Stimulated activated CD4-positive, alpha-beta T cell treated with anti-CD3 and anti-CD28 coated beads, Interleukin-1b, Interleukin-23, amount 100 ng/mL, for 1 hour (primary cell): ENCODE data around the gene MLH1.
"Not testable (repeated sequence)": the region's sequence is repeated elsewhere in the genome, so short reads cannot be mapped to it uniquely, and the experiment has no call there.

Experiments
- DNase-seq, 2 donors: peaks; one replicate each; pipeline ENCODE4 v3.0.0-alpha.2; 2020; ENCODE audit warnings: low read depth in 2 of 2

Gene MLH1

DNA sequence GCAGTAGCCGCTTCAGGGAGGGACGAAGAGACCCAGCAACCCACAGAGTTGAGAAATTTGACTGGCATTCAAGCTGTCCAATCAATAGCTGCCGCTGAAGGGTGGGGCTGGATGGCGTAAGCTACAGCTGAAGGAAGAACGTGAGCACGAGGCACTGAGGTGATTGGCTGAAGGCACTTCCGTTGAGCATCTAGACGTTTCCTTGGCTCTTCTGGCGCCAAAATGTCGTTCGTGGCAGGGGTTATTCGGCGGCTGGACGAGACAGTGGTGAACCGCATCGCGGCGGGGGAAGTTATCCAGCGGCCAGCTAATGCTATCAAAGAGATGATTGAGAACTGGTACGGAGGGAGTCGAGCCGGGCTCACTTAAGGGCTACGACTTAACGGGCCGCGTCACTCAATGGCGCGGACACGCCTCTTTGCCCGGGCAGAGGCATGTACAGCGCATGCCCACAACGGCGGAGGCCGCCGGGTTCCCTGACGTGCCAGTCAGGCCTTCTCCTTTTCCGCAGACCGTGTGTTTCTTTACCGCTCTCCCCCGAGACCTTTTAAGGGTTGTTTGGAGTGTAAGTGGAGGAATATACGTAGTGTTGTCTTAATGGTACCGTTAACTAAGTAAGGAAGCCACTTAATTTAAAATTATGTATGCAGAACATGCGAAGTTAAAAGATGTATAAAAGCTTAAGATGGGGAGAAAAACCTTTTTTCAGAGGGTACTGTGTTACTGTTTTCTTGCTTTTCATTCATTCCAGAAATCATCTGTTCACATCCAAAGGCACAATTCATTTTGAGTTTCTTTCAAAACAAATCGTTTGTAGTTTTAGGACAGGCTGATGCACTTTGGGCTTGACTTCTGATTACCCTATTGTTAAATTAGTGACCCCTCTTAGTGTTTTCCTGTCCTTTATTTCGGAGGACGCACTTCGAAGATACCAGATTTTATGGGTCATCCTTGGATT lies at the start of gene MLH1:
TSS of gene MLH1 (plus strand) at position 193 of the 958 bp plus-strand sequence. CDS start at position 223, 30 bp downstream.
- DNase-seq: peak; percentile 92 to 98

DNA sequence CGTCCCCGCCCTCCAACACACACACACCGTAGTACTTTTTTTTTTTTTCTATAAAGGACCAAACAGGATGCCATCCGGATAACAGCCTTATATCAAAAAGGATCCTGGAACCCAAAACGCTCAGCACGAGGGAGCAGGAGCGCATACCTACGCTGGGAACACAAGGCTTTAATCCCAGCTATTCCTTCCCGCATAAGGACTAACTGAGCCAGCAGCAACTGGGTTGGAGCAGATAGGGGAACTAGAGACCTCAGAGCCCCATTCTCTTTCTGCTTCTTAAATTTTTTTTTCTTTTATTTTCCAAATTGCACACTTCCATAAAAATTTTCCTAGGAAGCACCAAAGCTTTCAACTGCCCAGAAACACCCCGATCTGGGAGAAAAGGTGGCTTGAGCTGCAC lies 49.7 kb upstream of the MLH1 start:
- DNase-seq: no peak

- peak in 1 of 2 donors; percentile 7 for DNase-seq
Observed at GRCh38 chr3:36944012-36944640, 49.2 kb upstream of the MLH1 start.

DNA sequence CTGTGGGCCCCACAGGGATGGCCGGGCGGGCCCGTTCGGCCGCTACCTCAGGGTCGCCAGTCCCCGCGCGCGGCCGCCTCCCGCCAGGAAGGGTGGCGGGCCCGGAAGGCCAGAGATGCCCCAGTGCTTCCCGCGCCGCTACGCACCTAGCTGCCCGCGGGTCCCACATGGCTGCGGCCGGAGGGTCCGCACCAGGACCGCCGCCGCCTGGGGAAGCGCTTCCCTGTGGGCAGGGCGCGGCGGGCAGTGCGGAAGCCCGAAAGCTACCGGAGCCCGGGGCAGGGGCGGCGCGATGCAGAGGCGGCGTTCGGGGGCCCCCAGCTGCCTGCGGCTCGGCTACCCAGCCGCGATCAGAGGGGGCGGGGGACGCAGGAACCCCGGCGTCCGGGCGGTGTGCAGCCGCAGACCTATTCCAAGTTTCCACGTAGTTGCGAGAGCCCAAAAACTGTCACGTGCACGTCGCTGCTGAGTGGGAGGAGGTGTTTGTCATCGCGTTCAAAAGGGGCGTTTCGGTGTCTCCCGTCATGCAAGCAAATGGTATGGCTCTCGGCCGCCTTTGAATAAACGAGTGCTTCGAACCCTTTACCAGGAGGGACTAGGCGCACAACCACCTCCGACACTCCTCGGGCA lies 48.6 kb upstream of the MLH1 start, which contains the start of gene TRANK1:
TSS of gene TRANK1 (minus strand) at position 414 of the 630 bp plus-strand sequence. CDS start at position 169, 245 bp downstream.
- peak; percentile 53 to 55 for DNase-seq

DNA sequence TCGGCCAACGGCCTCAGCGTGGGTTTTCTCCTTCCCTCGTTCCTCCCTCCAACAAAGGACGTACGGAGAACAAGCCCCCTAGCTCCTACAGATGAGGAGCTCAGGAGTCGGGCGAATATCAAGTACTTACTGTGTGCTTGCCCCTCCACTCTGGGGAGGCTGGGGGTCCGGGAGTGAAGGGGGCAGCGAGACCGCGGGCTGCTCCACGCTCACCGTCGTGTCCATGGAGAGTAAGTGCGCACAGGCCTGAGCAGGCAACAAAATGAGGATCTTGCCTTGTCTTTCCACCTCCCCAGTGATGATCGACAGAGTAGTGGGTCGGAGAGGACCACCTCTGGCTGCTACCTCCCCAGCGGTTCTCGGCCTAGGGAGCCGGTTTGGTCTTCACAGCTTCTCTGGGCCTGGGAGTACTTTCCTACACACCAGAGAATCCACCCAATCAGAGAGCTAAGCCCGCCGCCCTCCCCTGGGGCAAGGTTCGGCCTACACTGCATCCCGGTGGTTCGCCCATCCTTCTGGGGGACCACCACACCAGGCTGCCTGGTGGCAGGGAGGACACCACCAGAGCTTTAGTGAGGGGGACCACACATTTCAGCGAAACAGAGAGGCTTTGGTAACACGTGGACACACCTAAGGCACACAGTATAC lies 47.9 kb upstream of the MLH1 start:
- no peak for DNase-seq

GRCh38 chr3:36947814-36948213 lies 45.5 kb upstream of the MLH1 start:
- DNase-seq: not testable (repeated sequence)

DNA sequence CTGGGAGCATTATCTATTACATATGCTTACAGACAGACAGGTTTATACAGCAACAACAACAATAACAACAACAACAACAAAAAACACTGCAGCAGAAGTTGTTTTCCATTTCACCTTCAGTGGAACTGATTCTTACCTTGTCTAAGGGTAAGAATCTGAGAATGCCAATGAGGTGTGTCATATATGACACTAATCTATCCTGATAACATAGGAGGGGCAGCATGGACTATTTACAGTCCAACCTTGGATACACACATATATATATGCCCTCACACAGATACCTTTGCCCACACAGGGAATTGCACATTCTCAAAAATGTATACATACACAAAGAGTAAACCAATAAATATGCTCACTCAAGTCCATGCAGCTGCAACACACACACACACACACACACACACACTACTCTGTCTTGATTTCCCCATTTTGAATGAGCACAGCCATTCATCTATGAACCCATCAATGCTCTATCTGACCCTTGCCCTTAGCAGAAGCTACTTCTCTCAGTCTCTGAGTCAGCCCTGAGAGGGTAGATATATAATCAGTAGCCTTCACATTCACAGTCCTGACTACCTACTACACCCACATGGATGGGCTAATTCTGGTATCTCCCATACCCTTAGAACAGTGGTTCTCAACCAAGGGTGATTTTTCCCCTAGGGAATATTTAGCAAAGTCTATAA lies 38.7 kb upstream of the MLH1 start:
- DNase-seq: no peak

- DNase-seq: no peak
Observed at GRCh38 chr3:36956155-36956554, 37.2 kb upstream of the MLH1 start.

DNA sequence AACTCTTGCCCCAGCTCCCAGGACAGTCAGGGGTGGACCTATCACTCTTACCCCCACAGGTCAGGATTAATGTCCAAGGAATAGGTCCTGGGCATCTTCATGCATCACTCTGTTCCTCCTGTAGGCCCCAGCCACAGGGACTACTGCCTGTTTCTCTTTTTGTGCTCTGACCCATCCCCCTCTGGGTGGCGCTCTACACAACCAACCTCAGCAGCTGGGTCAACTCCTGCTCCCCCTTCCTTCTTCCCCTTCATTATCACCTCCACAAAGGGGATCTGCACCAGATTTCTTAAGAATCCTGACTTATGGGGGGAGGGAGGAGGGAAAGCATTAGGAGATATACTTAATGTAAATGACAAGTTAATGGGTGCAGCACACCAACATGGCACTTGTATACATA lies 36.3 kb upstream of the MLH1 start:
- DNase-seq: no peak

DNA sequence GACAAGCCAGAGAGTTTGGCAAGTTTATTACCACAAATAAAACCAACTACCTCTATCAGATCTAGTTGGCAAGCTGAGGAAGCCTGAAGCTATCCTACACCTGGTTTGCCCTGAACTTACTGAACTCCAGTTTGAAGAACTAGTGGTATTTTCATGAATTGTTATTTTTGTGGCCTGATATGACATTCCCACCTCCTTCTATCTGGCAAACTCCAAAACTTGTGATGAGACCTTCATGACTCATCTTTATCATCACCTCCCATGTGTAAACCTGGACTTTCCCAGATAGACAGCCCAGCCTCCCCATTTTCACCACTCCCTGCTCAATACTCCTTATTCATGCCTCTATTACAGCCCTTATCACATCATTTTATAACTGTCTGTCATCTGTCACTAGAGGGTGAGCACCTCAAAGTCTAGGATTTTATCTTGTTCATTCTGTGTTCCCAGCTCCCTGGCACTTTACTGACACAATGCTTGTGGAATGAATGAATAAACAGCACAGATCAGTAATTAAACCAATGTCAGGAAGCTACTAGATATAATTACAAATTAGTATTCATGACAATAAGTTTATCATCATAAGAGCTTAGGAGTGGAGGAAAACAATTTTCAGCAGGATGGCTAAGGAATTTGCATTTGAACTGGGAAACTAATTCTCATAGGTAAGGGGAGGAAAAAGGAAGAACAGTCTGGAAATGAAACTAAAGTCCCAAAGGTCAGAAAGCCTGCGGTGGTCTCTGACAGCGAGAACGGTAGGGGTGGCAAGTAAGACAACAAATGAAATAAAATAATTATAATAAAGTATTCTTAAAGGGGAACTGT lies 35.2 kb upstream of the MLH1 start:
- DNase-seq: no peak

DNA sequence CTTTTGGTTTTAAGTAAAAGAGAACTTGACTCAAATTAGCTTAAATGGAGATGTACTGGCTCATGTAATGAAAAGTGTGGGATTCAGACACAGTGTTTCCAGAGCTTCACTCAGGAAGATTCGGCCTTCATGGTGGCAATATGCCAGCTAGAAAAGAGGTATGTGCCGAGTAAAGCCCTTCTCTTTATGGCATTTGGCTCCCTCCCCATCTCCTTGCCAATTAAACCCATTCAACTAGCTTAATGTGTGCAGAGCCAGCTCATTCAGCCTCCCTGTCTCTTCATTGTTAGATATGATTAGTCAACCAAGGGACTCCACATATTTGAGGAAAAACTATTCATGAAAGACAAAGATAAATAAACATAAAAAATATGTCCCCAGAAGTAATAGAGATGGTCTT lies 33.5 kb upstream of the MLH1 start:
- no peak for DNase-seq

DNA sequence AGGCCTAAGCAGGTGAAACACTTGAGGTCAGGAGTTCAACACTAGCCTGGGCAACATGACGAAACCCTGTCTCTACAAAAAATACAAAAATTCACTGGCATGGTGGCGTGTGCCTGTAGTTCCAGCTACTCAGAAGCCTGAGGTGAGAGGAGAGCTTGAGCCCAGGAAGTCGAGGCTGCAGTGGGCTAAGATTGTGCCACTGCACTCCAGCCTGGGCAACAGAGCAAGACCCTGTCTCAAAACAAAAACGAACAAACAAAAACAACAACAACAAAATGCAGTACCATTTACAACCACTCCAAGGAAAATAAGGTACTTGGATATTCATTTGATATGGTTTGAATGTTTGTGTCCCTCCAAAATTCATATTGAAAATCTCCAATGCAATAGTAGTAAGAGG lies 32.8 kb upstream of the MLH1 start:
- no peak for DNase-seq

DNA sequence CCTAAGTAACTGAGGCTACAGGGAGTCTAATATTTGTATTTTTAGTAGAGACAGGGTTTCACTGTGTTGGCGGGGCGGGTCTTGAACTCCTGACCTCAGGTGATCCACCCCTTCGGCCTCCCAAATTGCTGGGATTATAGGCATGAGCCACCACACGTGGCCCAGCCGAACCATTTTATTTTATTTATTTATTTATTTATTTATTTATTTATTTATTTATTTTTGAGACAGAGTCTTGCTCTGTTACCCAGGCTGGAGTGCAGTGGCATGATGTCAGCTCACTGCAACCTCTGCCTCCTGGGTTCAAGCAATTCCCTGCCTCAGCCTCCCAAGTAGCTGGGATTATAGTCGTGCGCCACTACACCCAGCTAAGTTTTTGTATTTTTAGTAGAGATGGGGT lies 30.3 kb upstream of the MLH1 start:
- not testable (repeated sequence) for DNase-seq

GRCh38 chr3:36964331-36964730 lies 29.0 kb upstream of the MLH1 start:
- no peak for DNase-seq

GRCh38 chr3:36964817-36965216 lies 28.5 kb upstream of the MLH1 start:
- DNase-seq: no peak

- DNase-seq: no peak
Observed at GRCh38 chr3:36965440-36965839, 27.9 kb upstream of the MLH1 start.

- no peak for DNase-seq
Observed at GRCh38 chr3:36969085-36969484, 24.2 kb upstream of the MLH1 start.

- no peak for DNase-seq
Observed at GRCh38 chr3:36969540-36970432, 23.5 kb upstream of the MLH1 start.

DNA sequence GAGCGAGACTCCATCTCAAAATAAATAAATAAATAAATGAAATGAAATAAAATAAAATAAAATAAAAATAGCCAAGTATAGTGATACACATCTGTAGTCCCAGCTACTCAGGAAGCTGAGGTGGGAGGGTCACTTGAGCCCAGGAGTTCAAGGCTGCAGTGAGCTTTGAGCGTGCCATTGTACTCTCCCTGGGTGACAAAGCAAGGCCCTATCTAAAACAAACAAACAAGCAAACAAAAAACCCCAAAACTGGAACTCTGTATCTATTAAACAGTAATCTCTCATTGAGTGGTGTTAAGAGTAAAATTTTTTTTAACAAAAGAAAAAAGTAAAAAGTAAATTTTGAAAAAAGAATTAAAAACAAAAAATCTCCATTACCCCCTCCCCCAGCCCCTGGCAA lies 21.2 kb upstream of the MLH1 start:
- DNase-seq: no peak
